ENCODE results near the gene SPEN.
A peak's percentile ranks its signal among the peaks of the same experiment; 100 is the strongest.
"Not testable (repeated sequence)": the region's sequence is repeated elsewhere in the genome, so short reads cannot be mapped to it uniquely, and the experiment has no call there.

Gene SPEN

DNA sequence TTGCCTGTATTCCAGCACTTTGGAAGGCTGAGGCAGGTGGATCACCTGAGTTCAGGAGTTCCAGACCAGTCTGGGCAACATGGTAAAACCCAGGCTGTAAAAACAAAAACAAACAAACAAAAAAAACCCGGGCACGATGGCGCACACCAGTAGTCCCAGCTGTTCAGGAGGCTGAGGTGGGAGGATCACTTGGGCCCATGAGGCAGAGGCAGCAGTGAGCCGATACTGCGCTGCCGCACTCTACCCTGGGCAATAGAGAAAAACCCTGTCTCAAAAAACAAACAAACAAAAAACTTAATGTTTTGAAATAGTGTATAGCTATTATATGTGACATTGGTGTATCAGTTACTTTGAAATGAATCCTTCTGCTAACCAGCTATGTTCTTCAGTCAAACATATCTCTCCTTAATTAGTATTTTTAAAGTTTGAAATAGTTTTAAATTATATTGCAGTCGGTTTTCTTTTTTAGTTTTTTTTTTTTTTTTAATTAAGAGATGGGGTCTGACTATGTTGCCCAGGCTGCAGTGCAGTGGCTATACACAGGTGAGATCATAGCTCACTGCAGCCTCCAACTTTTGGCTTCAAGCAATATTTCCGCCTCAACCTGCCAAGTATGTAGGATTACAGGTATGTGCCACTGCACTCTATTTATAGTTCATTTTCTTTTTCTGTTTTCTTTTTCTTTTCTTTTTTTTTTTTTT, 11.3 kb downstream of the SPEN start:
- DNase-seq: no peak

DNA sequence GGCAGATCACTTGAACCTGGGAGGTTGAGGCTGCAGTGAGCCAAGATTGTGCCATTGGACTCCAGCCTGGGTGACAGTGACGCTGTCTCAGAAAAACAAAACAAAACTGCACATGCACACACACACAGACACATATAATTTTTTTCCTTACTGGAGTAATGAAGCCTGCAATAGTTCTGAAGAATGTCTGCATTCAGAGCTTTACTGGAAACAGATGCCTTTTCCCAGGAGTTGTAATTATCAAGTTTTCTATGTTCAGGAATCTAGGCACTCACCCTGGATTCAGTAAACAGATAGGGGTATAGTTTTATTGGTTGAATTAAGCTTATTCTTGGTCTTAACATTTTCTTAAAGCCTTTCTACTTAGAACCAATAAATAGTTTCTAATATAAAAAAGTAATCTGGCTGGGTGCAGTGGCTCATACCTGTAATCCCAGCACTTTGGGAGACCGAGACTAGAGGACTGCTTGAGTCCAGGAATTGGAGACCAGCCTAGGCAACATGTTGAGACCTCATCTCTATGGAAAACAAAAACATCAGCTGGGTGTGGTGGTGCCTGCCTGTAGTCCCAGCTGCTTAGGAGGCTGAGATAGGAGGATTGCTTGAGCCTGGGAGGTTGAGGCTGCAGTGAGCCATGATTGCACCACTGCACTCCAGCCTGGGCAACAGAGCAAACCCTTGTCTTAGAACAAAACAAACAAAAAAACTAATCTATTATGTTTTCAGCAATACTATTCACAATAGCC, 15.8 kb downstream of the SPEN start:
- DNase-seq: no peak

DNA sequence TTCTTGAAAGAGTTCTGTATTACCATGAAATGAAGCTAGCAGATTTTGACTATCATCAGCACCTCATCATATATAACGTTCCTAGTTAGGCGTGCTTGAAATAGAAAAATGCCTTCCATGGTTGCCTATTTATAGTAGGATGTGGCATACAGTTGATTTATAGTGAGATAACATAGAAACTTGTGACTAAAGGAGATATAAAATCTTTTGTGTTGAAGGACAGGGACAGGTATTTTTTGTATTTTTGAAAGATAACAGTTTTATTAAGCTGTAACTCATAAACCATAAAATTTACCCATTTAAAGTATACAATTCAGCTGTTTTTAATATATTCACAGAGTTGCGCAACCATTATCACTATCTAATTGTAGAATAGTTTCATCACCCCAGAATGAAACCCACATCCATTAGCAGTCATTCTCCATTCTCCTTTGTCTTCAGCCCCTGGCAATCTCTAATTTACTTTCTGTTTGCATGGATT, 19.3 kb downstream of the SPEN start:
- DNase-seq: peak; percentile 57

DNA sequence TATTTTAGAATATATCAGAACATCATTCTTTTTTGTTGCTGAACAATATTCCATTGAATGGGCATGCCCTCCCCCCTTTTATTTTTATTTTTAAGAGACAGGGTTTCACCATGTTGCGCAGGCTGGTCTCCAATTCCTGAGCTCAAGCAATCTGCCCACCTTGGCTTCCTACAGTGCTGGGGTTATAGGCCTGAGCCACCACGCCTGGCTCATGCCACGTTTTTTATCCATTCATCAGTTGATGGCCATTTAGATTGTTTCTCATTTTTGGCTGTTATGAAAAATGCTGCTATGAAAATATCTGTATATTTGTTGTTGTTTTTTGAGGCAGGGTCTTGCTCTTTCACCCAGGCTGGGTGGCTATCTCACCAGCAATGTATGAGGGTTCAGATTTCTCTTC, 19.8 kb downstream of the SPEN start:
- no peak for DNase-seq

DNA sequence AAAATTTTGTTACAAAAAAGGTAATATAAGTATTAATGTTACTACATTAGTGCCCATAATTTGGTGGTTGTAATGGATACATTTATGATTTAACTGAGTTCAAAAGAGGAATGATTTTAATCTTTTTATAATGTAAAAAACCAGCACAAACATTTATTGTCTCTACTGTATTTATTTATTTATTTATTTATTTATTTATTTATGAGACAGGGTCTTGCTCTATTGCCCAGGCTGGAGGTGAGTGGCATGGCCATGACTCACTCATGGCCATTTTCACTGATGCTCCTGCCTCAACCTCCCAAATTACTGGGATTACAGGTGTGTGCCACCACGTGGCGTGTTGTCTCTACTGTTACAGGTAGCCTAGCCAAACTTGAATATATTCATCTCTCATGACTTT, 21.9 kb downstream of the SPEN start:
- DNase-seq: no peak

DNA sequence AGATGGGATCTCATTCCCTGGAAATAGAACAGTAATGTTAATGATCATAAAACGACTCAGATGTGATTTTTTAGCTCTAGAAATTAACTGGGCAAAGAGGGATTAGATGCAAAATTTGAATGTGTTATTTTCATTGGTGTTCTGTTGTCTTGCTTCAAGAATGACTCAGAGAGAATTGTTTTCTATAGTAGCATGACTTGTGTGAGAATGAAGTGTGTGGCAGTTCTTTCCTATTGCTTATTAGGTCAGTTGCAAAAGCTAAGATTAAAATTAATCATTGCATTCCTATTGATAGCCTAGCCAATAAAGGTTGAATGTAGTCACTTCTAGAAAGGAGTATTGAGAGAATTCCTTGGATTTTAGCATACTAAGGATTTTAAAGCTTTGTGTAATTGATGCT, 22.9 kb downstream of the SPEN start:
- DNase-seq: no peak

DNA sequence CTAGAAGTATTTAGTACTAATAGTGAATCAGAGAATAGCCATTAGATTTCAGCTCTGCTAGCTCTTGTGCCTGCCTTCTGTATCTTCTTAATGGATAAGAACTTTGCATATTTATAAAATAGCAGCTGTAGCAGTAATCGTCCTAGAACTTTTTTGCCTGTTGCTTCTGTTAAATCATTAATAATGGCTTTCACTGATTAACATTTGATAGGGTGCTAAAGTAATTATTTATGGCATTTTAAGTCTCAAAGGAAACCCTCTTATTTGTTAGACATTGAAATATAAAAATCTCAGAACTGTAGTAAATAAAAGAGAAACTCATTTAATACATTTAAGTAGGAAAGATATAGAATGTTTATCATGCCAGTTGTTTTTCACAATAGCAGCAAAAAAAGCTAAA, 27.0 kb downstream of the SPEN start:
- DNase-seq: no peak

DNA sequence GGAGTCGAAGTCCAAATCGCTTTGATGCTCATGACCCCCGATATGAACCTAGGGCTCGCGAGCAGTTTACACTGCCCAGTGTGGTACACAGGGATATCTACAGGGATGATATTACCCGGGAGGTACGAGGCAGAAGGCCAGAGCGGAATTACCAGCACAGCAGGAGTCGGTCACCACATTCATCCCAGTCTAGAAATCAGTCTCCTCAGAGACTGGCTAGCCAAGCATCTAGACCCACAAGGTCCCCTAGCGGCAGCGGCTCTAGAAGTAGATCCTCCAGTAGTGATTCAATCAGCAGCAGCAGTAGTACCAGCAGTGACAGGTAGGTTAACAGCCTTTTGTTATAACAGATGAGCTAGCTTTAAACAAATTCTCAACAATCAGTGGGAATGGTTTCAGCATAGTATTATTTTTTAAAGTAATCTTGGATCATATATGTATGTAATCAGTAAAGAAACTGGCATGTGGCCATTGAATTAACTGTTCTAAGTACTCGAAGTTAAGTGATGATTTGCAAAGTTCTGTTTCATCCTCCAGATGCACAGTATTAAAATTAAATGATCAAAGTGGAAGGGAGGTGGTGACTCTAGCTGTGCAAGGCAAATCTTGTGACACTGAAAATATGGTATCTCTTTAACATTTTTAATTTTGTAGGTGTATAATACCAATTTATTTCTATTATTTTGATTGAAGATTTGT, 29.0 kb downstream of the SPEN start:
- DNase-seq: no peak

DNA sequence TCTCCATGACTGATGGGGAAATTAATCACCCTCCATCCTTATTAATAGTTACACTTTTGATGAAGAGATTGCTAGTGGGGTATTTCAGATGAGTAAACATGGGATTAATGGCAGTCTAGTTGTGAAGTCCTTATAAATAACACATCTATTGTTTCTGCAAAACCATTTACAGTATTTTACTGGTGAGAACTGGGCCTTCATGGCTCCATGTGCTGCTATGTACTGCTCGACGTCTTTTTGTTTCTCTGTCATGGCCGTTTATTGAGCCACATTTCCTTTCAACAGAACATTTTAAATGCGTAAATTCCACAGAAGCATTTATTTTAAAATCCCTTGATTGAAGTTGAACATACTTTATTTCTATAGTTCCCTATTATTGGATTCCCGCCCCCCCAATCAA, 34.5 kb downstream of the SPEN start:
- no peak for DNase-seq

DNA sequence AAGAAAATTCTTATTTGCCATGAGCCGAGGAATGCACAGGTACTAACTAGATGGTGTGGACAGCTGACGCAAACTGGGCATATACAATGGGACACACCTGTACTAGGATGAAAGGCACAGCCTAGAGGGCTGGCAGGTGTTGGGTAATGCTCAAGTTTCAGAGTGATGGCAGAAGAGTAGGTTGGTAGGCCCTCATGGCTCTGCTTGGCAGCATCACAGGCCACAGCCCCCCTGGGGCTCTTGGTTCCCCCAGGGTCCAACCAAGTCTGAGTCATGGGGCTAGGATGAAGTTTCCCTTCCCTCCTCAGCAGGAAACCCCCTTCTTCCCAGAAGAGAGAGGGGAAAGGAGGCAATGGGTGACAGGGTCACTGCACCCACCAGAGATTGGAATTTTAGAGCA, 35.2 kb downstream of the SPEN start:
- DNase-seq: peak; percentile 26

DNA sequence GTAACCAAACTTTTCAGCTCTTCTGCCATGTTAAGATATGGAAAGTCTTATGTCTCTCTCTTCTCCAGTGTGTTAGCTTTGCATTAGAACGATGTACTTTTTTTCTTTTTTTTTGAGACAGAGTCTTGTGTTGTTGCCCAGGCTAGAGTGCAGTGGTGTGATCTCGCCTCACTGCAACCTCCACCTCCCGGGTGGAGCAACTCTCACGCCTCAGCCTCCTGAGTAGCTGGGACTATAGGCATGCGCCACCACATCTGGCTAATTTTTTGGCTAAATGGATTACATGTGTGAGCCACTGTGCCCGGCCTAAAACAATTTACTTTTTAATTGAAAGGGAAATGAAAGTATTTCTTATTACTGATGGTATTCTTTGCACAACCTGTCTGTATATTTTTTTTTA, 35.8 kb downstream of the SPEN start:
- DNase-seq: no peak

DNA sequence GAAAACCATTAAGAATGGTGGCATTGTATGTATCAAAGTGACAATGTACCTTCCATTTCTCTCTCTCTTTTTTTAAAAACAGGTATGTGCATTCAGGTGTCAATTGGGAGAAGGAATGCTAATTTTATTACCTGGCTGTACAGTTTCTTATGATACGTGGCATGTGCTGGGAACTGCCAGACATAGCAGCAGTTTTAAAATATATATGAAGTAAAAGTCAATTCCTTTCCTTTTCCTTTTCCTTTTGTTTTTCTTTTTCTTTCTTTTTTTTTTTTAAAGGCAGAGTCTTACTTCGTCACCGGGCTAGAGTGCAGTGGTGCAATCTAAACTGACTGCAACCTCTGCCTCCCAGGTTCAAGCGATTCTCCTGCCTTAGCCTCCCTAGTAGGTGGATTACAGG, 37.0 kb downstream of the SPEN start:
- DNase-seq: no peak

DNA sequence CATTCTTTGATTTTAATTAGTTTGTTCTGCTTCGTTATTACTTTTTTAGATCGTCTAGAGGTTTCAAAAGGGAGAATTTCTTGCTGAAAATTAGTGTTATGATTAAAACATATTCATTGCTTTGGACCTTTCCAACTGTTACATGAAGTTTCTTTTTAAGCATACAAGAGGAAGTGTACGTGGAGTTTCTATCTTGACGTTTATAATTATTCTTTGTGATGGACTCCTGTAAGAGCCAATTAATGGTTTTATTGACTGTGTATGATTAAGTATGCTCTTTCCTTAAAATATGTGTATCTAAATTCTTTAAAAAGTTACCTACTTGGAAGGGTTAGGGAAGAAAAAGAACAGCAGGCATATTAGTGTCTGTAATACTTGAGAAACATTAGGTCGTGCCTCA, 37.8 kb downstream of the SPEN start:
- no peak for DNase-seq

DNA sequence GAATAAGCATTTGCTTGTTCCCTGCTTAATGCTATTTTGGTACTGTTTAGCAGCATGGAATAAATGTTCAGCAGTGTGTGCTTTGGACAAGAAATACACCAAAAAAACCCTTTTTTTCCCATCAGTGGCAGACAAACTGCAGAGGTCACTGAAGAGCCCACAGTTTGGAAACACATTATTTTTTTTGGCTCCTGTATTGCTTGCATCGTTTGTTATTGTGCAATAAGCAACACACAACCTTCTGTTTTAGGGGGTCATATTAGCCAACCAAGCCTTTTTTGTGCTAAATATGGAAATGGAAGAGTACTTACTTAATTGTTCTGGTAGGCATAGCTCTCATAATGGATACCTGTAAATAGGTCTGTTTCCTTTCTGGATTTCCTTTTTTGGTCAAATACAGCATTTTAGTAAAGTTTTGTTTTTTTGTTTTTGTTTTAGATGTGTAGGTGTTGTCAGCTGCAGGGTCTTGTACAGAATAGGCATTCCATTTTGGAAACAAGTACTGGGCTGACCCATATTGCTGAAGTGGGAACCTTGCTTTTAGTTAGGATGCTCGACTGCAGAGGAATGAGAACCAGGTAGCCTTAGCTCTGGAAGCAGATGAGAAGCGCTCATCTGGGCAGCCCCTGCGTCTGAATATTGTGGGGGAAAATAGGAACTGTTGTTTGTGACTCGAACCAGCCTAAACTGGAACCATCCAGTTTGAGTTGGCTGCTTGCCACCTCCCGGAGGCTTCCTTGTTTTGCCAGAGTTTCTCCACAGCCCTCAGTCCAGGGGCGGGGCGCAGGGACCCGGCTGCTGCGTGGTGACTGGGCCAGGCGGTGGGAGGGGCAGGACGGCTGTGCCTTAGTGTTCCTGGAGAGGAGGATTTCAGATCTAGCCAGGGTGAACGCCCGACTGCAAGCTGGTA, 38.4 kb downstream of the SPEN start:
- DNase-seq: peak; percentile 94

DNA sequence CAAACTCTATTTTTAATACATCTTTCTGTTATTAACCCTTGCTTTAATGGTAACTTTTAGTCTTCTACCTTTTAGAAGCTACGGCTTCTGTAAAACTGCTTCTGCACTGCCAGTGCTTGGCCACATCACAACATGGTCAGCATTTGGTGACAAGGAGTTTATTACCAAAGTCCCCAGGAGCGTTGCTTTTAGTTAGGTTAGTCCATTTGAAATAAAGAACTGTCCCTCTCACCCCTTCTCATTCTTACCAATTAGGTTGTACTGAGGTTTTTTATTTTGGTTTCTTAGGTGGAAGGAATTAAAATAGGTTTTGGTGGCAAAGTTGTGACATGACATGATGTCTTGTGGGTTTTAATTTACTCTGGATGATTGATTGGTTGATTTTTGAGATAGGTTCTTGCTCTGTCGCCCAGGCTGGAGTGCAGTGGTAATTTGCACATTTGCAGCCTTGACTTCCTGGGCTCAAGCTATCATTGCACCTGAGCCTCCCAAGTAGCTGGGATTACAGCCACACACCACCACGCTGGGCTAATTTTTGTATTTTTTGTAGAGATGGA, 39.2 kb downstream of the SPEN start:
- no peak for DNase-seq

DNA sequence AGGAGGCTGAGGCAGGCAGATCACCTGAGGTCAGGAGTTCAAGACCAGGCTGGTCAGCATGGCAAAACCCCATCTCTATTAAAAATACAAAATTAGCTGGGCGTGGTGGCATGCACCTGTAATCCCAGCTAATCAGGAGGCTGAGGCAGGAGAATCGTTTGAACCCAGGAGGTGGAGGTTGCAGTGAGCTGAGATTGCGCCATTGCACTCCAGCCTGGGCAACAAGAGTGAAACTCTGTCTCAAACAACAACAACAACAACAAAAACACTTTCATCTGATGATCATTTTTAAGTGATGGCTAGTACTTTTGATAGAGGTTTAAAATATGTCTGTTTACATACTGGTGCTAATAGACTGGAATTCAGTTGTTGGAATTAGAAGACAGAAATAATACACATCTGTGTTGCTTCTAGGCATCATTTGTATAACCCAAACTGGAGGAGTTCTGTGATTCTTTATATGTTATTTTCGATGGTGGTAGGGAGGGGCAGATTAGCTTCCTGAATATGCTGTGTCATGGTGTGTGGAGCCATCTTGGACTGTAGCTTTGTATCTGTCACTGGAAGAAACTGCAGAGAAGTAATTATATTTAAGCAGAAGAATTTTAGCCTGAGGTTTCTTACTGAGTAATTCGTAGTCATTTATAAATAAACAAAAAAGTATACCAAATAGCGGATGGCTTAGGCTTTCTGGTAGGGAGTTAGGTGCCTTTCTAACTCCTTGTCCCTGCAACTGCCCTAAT, 45.5 kb downstream of the SPEN start:
- DNase-seq: peak; percentile 58

DNA sequence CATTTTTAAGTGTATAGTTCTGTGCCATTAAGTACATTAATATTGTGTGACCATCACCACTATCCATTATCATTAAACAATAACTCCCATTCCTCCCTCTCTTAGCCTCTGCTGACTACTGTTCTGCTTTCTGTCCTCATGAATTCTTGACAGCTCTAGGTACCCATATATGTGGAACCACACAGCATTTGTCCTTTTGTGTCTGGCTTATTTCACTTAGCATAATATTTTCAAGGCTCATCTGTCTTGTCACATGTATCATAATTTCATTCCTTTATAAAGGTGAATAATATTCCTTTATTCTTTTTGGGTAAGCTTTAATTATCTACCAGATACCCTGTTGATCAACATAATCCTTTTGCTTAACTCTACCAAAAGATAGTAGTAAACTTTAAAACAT, 47.7 kb downstream of the SPEN start:
- no peak for DNase-seq

DNA sequence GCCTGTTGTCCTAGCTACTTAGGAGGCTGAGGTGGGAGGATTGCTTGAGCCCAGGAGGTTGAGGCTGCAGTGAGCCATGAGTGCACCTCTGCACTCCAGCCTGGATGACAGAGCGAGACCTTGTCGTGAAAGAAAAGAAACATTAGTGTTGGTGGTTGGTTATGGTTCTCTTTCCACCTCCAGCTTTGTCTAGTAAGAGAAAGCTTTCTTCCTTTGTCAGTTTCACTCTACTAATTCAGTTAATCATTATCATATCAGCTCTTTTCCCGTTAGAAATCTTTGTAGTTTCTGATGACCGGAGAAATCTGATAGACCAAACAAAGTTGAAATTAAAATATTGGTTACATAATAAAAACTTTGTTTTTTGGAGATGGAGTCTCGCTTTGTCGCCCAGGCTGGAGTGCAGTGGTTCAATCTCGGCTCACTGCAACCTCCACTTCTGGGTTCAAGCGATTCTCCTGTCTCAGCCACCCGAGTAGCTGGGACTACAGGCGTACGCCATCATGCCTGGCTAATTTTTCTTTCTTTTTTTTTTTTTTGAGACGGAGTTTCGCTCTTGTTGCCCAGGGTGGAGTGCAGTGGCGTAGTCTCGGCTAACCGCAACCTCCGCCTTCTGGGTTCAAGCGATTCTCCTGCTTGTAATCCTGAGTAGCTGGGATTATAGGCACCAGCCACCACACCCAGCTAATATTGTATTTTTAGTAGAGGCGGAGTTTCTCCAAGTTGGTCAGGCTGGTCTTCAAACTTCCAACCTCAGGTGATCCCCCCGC, 49.5 kb downstream of the SPEN start:
- not testable (repeated sequence) for DNase-seq

DNA sequence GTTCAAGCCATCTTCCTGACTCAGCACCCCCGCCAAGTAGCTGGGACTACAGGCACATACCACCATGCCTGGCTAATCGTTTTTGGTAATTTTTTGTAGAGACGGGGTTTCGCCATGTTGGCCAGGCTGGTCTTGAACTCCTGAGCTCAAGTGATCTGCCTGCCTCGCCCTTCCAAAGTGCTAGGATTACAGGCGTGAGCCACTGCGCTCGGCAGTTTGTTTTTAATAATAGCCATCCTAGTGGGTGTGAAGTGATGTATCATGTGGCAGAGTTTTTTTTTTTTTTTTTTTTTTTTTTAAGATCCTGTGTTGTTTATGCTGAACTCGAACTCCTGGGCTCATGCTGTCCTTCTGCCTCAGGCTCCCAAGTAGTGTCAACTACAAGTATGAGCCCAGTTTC, 51.8 kb downstream of the SPEN start:
- no peak for DNase-seq

DNA sequence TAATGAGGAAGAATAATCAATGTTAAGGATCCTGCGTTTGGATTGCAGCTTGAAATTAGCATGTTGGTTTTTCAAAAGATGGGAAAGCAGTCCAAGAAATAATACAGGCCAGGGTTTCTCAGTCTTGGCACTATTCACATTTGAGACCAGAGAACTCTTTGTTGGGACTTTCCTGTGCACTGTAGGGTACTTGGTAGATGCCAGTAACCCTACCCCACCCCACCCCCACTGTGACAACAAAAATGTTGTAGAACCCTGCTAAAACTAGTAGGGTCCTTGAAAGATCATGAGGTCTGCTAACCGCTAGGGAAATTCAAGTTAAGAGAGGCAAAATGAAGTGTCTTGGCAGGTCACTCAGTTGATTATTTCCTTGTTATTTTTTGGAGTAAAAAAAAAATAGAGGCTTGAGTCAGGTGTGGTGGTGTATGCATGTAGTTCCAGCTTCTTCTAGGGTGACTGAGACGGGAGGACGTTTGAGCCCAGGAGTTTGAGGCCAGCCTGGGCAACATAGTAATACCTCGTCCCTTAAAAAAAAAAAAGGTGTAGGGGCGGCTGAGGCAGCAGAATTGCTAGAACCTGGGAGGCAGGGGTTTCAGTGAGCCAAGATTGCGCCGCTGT, 53.3 kb downstream of the SPEN start:
- no peak for DNase-seq

DNA sequence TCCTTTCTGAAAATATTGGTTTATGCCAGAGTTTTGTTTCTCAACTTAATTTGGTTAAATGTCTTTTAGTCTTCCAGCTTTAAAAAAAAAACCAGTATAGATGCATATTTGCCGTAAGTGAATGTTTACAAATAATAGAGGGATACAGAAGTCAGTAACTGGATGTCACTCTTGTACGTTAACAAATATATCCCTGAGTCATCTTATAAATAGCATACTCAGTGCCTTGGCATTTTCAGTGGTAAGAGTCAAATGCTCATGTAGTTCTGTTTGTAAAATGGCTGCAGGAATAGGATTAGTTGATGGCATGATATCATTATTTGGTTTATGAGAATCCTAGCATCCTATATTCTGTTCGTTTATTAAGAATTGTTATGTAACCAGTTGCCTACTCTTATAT, 55.4 kb downstream of the SPEN start:
- DNase-seq: peak; percentile 74

Measured in fibroblast of skin of right biceps (primary cell).